NCI-H1417 treated with DMSO at 0.1 percent for 48 hours (cell line): ENCODE results near the gene SPOCK2.
"Not testable (repeated sequence)": the region's sequence is repeated elsewhere in the genome, so short reads cannot be mapped to it uniquely, and the experiment has no call there.

Source experiments
- DNase-seq: peaks from one replicate; lab custom pipeline; 2025; lab: John Stamatoyannopoulos, UW

Gene SPOCK2

GRCh38 chr10:72056113-72056512 is 32.2 kb downstream of the SPOCK2 start:
- no peak for DNase-seq

GRCh38 chr10:72053690-72054089 is 34.7 kb downstream of the SPOCK2 start:
- no peak for DNase-seq

GRCh38 chr10:72050873-72051272 is 37.5 kb downstream of the SPOCK2 start:
- DNase-seq, result no peak

- no peak for DNase-seq
Measured at GRCh38 chr10:72049969-72050781, 38.2 kb downstream of the SPOCK2 start.

- no peak for DNase-seq
Measured at GRCh38 chr10:72049472-72049871, 38.9 kb downstream of the SPOCK2 start.

- DNase-seq, result peak; percentile 47
Measured at GRCh38 chr10:72048450-72049124, 39.8 kb downstream of the SPOCK2 start.

- no peak for DNase-seq
Measured at GRCh38 chr10:72045586-72045985, 42.8 kb downstream of the SPOCK2 start.

GRCh38 chr10:72044417-72045041 is 43.8 kb downstream of the SPOCK2 start:
- DNase-seq, result no peak

- no peak for DNase-seq
Measured at GRCh38 chr10:72043016-72043834, 45.1 kb downstream of the SPOCK2 start.

GRCh38 chr10:72041491-72041890 is 46.9 kb downstream of the SPOCK2 start:
- no peak for DNase-seq

- DNase-seq, result no peak
Measured at GRCh38 chr10:72039377-72039776, 49.0 kb downstream of the SPOCK2 start.

- no peak for DNase-seq
Measured at GRCh38 chr10:72038458-72039001, 49.8 kb downstream of the SPOCK2 start.

- DNase-seq, result no peak
Measured at GRCh38 chr10:72037811-72038210, 50.5 kb downstream of the SPOCK2 start.

- no peak for DNase-seq
Measured at GRCh38 chr10:72037266-72037665, 51.1 kb downstream of the SPOCK2 start.

GRCh38 chr10:72035252-72035887 is 53.0 kb downstream of the SPOCK2 start:
- DNase-seq, result no peak

GRCh38 chr10:72034761-72035160 is 53.6 kb downstream of the SPOCK2 start:
- no peak for DNase-seq

- DNase-seq, result no peak
Measured at GRCh38 chr10:72034040-72034499, 54.3 kb downstream of the SPOCK2 start.

GRCh38 chr10:72032409-72033162 is 55.8 kb downstream of the SPOCK2 start:
- DNase-seq, result not testable (repeated sequence)

GRCh38 chr10:72031706-72032105 is 56.6 kb downstream of the SPOCK2 start:
- no peak for DNase-seq

GRCh38 chr10:72030762-72031543 is 57.4 kb downstream of the SPOCK2 start:
- no peak for DNase-seq
